ENCODE measurements around the gene ARVCF. TPM values are rescaled to one million over a fixed set of nuclear protein-coding genes. Genes with fewer than 3 reads are reported as not detected.

ARVCF gene
- polyA plus RNA-seq, 1 donor from 2014 or later, result 112 TPM

DNA sequence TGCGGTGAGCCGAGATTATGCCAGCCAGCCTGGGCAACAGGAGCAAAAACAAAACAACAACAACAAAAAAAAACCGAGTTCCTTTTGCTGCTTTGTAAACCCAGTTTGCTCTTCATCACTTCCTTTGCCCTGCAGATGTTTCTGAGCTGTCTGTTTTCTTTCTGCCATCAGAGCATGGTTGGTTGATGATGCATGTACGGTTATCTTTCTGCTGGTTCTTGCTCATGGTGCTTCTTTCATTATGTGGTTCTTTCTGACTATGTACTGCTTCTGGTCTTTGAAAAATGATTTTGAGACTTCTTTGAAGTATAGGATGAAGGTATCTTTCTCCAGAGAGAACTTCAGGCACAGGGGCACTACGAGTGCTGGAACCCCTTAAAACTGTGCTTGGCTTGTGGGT, 17.5 kb upstream of the ARVCF start:
- H2AFZ ChIP-seq (ENCODE audit: low read depth, low read length), result no peak overlapping the region
- no peak overlapping the region for H3K4me3 ChIP-seq (ENCODE audit: low read length)
- no peaks in the 10 kb centered on the region for H3K9me2 ChIP-seq (ENCODE audit: insufficient read depth, low read length)
- no peaks in the 10 kb centered on the region for H3K79me2 ChIP-seq (replicated peaks; ENCODE audit: insufficient read depth, low read length)
- no peak overlapping the region for H3K4me2 ChIP-seq (ENCODE audit: low read length)
- no peaks in the 10 kb centered on the region for H3K27me3 ChIP-seq (ENCODE audit: insufficient read depth, low read depth, low read length)
- no peaks in the 10 kb centered on the region for H3K36me3 ChIP-seq (ENCODE audit: insufficient read depth, low read length)
- no peaks in the 10 kb centered on the region for H3F3A ChIP-seq (ENCODE audit: insufficient read depth, low read length, poor library complexity, severe bottlenecking)
- TF ChIP-seq, protein P1, sequence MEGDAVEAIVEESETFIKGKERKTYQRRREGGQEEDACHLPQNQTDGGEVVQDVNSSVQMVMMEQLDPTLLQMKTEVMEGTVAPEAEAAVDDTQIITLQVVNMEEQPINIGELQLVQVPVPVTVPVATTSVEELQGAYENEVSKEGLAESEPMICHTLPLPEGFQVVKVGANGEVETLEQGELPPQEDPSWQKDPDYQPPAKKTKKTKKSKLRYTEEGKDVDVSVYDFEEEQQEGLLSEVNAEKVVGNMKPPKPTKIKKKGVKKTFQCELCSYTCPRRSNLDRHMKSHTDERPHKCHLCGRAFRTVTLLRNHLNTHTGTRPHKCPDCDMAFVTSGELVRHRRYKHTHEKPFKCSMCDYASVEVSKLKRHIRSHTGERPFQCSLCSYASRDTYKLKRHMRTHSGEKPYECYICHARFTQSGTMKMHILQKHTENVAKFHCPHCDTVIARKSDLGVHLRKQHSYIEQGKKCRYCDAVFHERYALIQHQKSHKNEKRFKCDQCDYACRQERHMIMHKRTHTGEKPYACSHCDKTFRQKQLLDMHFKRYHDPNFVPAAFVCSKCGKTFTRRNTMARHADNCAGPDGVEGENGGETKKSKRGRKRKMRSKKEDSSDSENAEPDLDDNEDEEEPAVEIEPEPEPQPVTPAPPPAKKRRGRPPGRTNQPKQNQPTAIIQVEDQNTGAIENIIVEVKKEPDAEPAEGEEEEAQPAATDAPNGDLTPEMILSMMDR (IDR thresholded peaks at IDR 0.05; ENCODE audit: poor library complexity, severe bottlenecking), result no peak
- TF ChIP-seq EP300 (conservative IDR thresholded peaks at IDR 0.05; ENCODE audit: poor library complexity, severe bottlenecking), result no peak
- TF ChIP-seq TAF1 (IDR thresholded peaks at IDR 0.05; ENCODE audit: low read depth), result no peak
- no peak for TF ChIP-seq POLR2AphosphoS5 (IDR thresholded peaks at IDR 0.05)
- TF ChIP-seq, protein P2, sequence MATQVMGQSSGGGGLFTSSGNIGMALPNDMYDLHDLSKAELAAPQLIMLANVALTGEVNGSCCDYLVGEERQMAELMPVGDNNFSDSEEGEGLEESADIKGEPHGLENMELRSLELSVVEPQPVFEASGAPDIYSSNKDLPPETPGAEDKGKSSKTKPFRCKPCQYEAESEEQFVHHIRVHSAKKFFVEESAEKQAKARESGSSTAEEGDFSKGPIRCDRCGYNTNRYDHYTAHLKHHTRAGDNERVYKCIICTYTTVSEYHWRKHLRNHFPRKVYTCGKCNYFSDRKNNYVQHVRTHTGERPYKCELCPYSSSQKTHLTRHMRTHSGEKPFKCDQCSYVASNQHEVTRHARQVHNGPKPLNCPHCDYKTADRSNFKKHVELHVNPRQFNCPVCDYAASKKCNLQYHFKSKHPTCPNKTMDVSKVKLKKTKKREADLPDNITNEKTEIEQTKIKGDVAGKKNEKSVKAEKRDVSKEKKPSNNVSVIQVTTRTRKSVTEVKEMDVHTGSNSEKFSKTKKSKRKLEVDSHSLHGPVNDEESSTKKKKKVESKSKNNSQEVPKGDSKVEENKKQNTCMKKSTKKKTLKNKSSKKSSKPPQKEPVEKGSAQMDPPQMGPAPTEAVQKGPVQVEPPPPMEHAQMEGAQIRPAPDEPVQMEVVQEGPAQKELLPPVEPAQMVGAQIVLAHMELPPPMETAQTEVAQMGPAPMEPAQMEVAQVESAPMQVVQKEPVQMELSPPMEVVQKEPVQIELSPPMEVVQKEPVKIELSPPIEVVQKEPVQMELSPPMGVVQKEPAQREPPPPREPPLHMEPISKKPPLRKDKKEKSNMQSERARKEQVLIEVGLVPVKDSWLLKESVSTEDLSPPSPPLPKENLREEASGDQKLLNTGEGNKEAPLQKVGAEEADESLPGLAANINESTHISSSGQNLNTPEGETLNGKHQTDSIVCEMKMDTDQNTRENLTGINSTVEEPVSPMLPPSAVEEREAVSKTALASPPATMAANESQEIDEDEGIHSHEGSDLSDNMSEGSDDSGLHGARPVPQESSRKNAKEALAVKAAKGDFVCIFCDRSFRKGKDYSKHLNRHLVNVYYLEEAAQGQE (IDR thresholded peaks at IDR 0.05; ENCODE audit: borderline replicate concordance), result no peak
- TF ChIP-seq EZH2 (IDR thresholded peaks at IDR 0.05; ENCODE audit: borderline replicate concordance, insufficient read depth, low read length, poor library complexity, severe bottlenecking), result no peak
- TF ChIP-seq SMC3 (conservative IDR thresholded peaks at IDR 0.05; ENCODE audit: poor library complexity), result no peak
- TF ChIP-seq RAD21 (conservative IDR thresholded peaks at IDR 0.05), result no peak
- TF ChIP-seq MXI1 (conservative IDR thresholded peaks at IDR 0.05; ENCODE audit: poor library complexity, severe bottlenecking), result no peak
- H4K20me1 ChIP-seq (ENCODE audit: insufficient read depth), result no peaks in the 10 kb centered on the region
- H3K9me3 ChIP-seq (ENCODE audit: low read length), result no peaks in the 10 kb centered on the region
- no peak overlapping the region for H3K27ac ChIP-seq (ENCODE audit: low read length)
- H3K9ac ChIP-seq (ENCODE audit: low read length), result no peak overlapping the region

DNA sequence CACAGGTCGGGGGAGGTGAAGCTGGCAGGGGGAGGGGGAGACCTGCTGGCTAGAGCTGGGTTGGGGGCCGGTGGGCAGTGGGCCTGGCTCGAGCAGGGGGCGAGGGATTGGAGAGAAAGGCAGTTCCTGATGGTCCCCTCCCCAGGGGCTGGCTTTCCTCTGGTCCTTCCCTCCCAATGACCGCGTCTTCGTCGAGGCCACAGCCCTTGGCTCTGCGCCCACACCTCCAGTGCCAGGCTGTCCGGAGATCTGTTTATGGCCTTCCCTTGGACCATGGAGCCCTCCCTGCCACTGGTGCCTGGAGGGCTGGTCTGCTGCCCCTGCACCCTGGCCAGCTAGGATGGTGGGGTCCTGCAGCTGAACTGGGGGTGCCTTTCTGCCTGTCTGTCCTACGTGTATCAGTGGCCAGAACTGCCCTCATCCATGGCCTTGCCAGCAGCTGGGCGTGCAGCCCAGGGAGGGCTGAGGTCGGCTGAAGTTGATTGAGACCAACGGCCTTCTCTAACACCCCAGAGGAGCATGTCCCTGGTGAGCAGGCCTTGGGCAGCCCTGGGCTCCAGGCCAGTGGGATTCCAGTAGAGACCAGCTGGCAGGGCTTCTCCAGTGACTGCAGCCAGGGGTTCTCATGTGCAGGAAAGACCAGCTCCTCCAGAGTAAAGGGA, 16.6 kb upstream of the ARVCF start:
- H4K20me1 ChIP-seq (ENCODE audit: insufficient read depth), result no peaks in the 10 kb centered on the region

More for the DNA sequence above, 16.6 kb upstream of the ARVCF start:
- no peaks in the 10 kb centered on the region for H3K79me2 ChIP-seq (replicated peaks; ENCODE audit: insufficient read depth, low read length)
- H3K9me2 ChIP-seq (ENCODE audit: insufficient read depth, low read length), result no peaks in the 10 kb centered on the region
- no peaks in the 10 kb centered on the region for H3K27me3 ChIP-seq (ENCODE audit: insufficient read depth, low read depth, low read length)
- H3K4me3 ChIP-seq (ENCODE audit: low read length), result no peak overlapping the region
- H3K9ac ChIP-seq (ENCODE audit: low read length), result no peak overlapping the region
- no peaks in the 10 kb centered on the region for H3K36me3 ChIP-seq (ENCODE audit: insufficient read depth, low read length)
- H3K27ac ChIP-seq (ENCODE audit: low read length), result no peak overlapping the region
- H2AFZ ChIP-seq (ENCODE audit: low read depth, low read length), result no peak overlapping the region
- H3K4me2 ChIP-seq (ENCODE audit: low read length), result no peak overlapping the region
- TF ChIP-seq, protein P2 (IDR thresholded peaks at IDR 0.05; ENCODE audit: borderline replicate concordance), result no peak
- TF ChIP-seq, protein P1 (IDR thresholded peaks at IDR 0.05; ENCODE audit: poor library complexity, severe bottlenecking), result no peak
- no peak for TF ChIP-seq MXI1 (conservative IDR thresholded peaks at IDR 0.05; ENCODE audit: poor library complexity, severe bottlenecking)
- no peak for TF ChIP-seq TAF1 (IDR thresholded peaks at IDR 0.05; ENCODE audit: low read depth)
- TF ChIP-seq POLR2AphosphoS5 (IDR thresholded peaks at IDR 0.05), result no peak
- TF ChIP-seq EZH2 (IDR thresholded peaks at IDR 0.05; ENCODE audit: borderline replicate concordance, insufficient read depth, low read length, poor library complexity, severe bottlenecking), result no peak
- no peak for TF ChIP-seq SMC3 (conservative IDR thresholded peaks at IDR 0.05; ENCODE audit: poor library complexity)
- no peak for TF ChIP-seq RAD21 (conservative IDR thresholded peaks at IDR 0.05)
- TF ChIP-seq EP300 (conservative IDR thresholded peaks at IDR 0.05; ENCODE audit: poor library complexity, severe bottlenecking), result no peak
- no peaks in the 10 kb centered on the region for H3K9me3 ChIP-seq (ENCODE audit: low read length)
- H3F3A ChIP-seq (ENCODE audit: insufficient read depth, low read length, poor library complexity, severe bottlenecking), result no peaks in the 10 kb centered on the region

Measured in neural cell (in vitro differentiated cells).